Liver (tissue), 9 donors: ENCODE results near the gene C10orf105. TPM values are rescaled to one million over a fixed set of nuclear protein-coding genes. Genes with fewer than 3 reads are reported as not detected.

Source experiments
- DNase-seq: peaks from one replicate; pipeline ENCODE4 v3.0.0-alpha.2; 2017; ENCODE audit warnings: low spot score
- H3K27ac ChIP-seq, 2 donors: one replicate each; pipeline ENCODE4 v1.7.0; 2013; ENCODE audit warnings: inconsistent platforms in 2 of 2, low read length in 2 of 2, control low read depth in 1 of 2, low read depth in 1 of 2, mild to moderate bottlenecking in 1 of 2
- H3K27me3 ChIP-seq, 4 donors: one replicate each; pipeline versions ENCODE4 v1.6.1 to v1.7.0; 2013; ENCODE audit warnings: low read length in 3 of 4, inconsistent platforms in 1 of 4, mild to moderate bottlenecking in 1 of 4, moderate library complexity in 1 of 4; ENCODE audit not compliant: control insufficient read depth in 4 of 4, insufficient read depth in 4 of 4
- H3K36me3 ChIP-seq, 4 donors: one replicate each; pipeline versions ENCODE4 v1.6.1 to v1.7.0; 2013; ENCODE audit warnings: low read length in 3 of 4, mild to moderate bottlenecking in 3 of 4, low read depth in 1 of 4, moderate library complexity in 1 of 4; ENCODE audit not compliant: control insufficient read depth in 4 of 4, insufficient read depth in 3 of 4
- H3K4me1 ChIP-seq, 4 donors: one replicate each; pipeline versions ENCODE4 v1.6.1 to v1.7.0; 2013; ENCODE audit warnings: low read length in 3 of 4, mild to moderate bottlenecking in 3 of 4, moderate library complexity in 1 of 4; ENCODE audit not compliant: control insufficient read depth in 4 of 4, insufficient read depth in 4 of 4
- H3K4me3 ChIP-seq, 3 donors: one replicate each; pipeline versions ENCODE4 v1.6.1 to v1.7.0; 2013; ENCODE audit warnings: low read length in 3 of 3, control low read depth in 1 of 3, low read depth in 1 of 3, mild to moderate bottlenecking in 1 of 3
- H3K9ac ChIP-seq, 2 donors: one replicate each; pipeline ENCODE4 v1.7.0; 2013; ENCODE audit warnings: low read length in 2 of 2, mild to moderate bottlenecking in 2 of 2, moderate library complexity in 2 of 2, control low read depth in 1 of 2, low read depth in 1 of 2
- H3K9me3 ChIP-seq, 4 donors: one replicate each; pipeline versions ENCODE4 v1.6.1 to v1.7.0; 2013; ENCODE audit warnings: low read length in 3 of 4; ENCODE audit not compliant: control insufficient read depth in 4 of 4
- ATF3 ChIP-seq: IDR thresholded peaks from 2 replicates; pipeline ENCODE4 v1.6.1; 2016; ENCODE audit warnings: antibody characterized with exemption
- CTCF ChIP-seq: fragments of 150-350 bp; IDR thresholded peaks from 2 replicates; pipeline ENCODE4 v1.5.1; 2017; ENCODE audit warnings: improper control_type of control experiment, low read depth, low read length; ENCODE audit not compliant: missing input control
- FOXA2 ChIP-seq: IDR thresholded peaks from 2 replicates; pipeline ENCODE4 v1.6.1; 2016; ENCODE audit warnings: antibody characterized with exemption
- GABPA ChIP-seq, 2 donors: IDR thresholded peaks in 1 of 2; conservative IDR thresholded peaks in 1 of 2; 2 replicates each; pipeline ENCODE4 v1.6.1; 2016; ENCODE audit warnings: antibody characterized with exemption in 2 of 2, mild to moderate bottlenecking in 1 of 2, moderate library complexity in 1 of 2
- HNF4A ChIP-seq, 2 donors: conservative IDR thresholded peaks; 2 replicates each; pipeline ENCODE4 v1.6.1; 2016; ENCODE audit warnings: antibody characterized with exemption in 2 of 2, mild to moderate bottlenecking in 2 of 2
- HNF4G ChIP-seq: IDR thresholded peaks from 2 replicates; pipeline ENCODE4 v1.6.1; 2016; ENCODE audit warnings: antibody characterized with exemption
- JUND ChIP-seq, 2 donors: IDR thresholded peaks; 2 replicates each; pipeline ENCODE4 v1.6.1; 2016; ENCODE audit warnings: antibody characterized with exemption in 2 of 2
- NR2F2 ChIP-seq: IDR thresholded peaks from 2 replicates; pipeline ENCODE4 v1.6.1; 2016; ENCODE audit warnings: antibody characterized with exemption
- RAD21 ChIP-seq, 2 donors: IDR thresholded peaks; 2 replicates each; pipeline ENCODE4 v1.6.1; 2016; ENCODE audit warnings: antibody characterized with exemption in 2 of 2, mild to moderate bottlenecking in 2 of 2
- RXRA ChIP-seq, 2 donors: IDR thresholded peaks; 2 replicates each; pipeline ENCODE4 v1.6.1; 2017 to 2018; ENCODE audit warnings: antibody characterized with exemption in 2 of 2, mild to moderate bottlenecking in 1 of 2
- SP1 ChIP-seq: IDR thresholded peaks from 2 replicates; pipeline ENCODE4 v1.6.1; 2018; ENCODE audit warnings: antibody characterized with exemption, mild to moderate bottlenecking
- TAF1 ChIP-seq: conservative IDR thresholded peaks from 2 replicates; pipeline ENCODE4 v1.6.1; 2016; ENCODE audit warnings: antibody characterized with exemption, mild to moderate bottlenecking
- YY1 ChIP-seq: IDR thresholded peaks from 2 replicates; pipeline ENCODE4 v1.6.1; 2016; ENCODE audit warnings: antibody characterized with exemption, mild to moderate bottlenecking
- ZBTB33 ChIP-seq: IDR thresholded peaks from 2 replicates; pipeline ENCODE4 v1.6.1; 2016; ENCODE audit warnings: antibody characterized with exemption
- WGBS: extraction: QIAGEN DNeasy Blood & Tissue Kit; methylation state at CpG from one replicate; pipeline ENCODE4 v1.1.7; 2013; 5-methylcytosine and 5-hydroxymethylcytosine counted together
- polyA plus RNA-seq, 2 donors: library from polyadenylated mRNA; stranded (reverse) in 1 of 2; unstranded in 1 of 2; fragments of 200-250 nt in 1 of 2; fragments of >200 nt in 1 of 2; fragmentation: Nextera tagmentation in 1 of 2; extraction: Ambion mirVana in 1 of 2; gene quantifications; one replicate each; pipeline versions ENCODE4 v1.2.1 to v1.2.3, GENCODE V29; 2013 to 2015
- total RNA-seq, 2 donors: library from RNA; depleted of rRNA; stranded (reverse); fragments of >200 nt; gene quantifications; one replicate each; pipeline ENCODE4 v1.2.3, GENCODE V29; 2014
- TF ChIP-seq, protein P1 (sequence below): IDR thresholded peaks from 2 replicates; pipeline ENCODE4 v1.6.1; 2016; ENCODE audit warnings: antibody characterized with exemption, mild to moderate bottlenecking
- donor health status: healthy.
- donor health status: healthy.
- donor health status: healthy.
- donor health status: healthy.
- donor health status: healthy.

Gene C10orf105
- total and polyA plus RNA-seq, 4 donors, result under 0.01 to 0.07 TPM; not detected in 2

GRCh38 chr10:71703577-71703976, 16.0 kb downstream of the C10orf105 start:
- Histone ChIP-seq H3K27me3 (no peaks in the 10 kb centered on the region), H3K4me3 (no peak overlapping the region), H3K9me3 (no peaks in the 10 kb centered on the region), H3K4me1 (no peaks in the 10 kb centered on the region), H3K9ac (no peak overlapping the region), H3K36me3 (no peaks in the 10 kb centered on the region), H3K27ac (no peak overlapping the region)
- no peak for DNase-seq
- 88% methylated on average over 11 of the region's 11 CpGs for WGBS
- no peak for TF ChIP-seq JUND (IDR thresholded peaks at IDR 0.05)
- TF ChIP-seq YY1, result no peak
- no peak for TF ChIP-seq TAF1
- TF ChIP-seq, protein P1, sequence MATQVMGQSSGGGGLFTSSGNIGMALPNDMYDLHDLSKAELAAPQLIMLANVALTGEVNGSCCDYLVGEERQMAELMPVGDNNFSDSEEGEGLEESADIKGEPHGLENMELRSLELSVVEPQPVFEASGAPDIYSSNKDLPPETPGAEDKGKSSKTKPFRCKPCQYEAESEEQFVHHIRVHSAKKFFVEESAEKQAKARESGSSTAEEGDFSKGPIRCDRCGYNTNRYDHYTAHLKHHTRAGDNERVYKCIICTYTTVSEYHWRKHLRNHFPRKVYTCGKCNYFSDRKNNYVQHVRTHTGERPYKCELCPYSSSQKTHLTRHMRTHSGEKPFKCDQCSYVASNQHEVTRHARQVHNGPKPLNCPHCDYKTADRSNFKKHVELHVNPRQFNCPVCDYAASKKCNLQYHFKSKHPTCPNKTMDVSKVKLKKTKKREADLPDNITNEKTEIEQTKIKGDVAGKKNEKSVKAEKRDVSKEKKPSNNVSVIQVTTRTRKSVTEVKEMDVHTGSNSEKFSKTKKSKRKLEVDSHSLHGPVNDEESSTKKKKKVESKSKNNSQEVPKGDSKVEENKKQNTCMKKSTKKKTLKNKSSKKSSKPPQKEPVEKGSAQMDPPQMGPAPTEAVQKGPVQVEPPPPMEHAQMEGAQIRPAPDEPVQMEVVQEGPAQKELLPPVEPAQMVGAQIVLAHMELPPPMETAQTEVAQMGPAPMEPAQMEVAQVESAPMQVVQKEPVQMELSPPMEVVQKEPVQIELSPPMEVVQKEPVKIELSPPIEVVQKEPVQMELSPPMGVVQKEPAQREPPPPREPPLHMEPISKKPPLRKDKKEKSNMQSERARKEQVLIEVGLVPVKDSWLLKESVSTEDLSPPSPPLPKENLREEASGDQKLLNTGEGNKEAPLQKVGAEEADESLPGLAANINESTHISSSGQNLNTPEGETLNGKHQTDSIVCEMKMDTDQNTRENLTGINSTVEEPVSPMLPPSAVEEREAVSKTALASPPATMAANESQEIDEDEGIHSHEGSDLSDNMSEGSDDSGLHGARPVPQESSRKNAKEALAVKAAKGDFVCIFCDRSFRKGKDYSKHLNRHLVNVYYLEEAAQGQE, result no peak
- no peak for TF ChIP-seq RXRA (IDR thresholded peaks at IDR 0.05)
- no peak for TF ChIP-seq HNF4A (conservative IDR thresholded peaks at IDR 0.05)
- no peak for TF ChIP-seq NR2F2
- no peak for TF ChIP-seq FOXA2
- TF ChIP-seq RAD21 (IDR thresholded peaks at IDR 0.05), result no peak
- TF ChIP-seq CTCF, result no peak
- TF ChIP-seq ZBTB33, result no peak
- no peak for TF ChIP-seq ATF3
- no peak for TF ChIP-seq GABPA (IDR thresholded peaks at IDR 0.05 in 1 of 2, conservative IDR thresholded peaks at IDR 0.05 in 1 of 2)
- no peak for TF ChIP-seq HNF4G
- TF ChIP-seq SP1, result no peak

DNA sequence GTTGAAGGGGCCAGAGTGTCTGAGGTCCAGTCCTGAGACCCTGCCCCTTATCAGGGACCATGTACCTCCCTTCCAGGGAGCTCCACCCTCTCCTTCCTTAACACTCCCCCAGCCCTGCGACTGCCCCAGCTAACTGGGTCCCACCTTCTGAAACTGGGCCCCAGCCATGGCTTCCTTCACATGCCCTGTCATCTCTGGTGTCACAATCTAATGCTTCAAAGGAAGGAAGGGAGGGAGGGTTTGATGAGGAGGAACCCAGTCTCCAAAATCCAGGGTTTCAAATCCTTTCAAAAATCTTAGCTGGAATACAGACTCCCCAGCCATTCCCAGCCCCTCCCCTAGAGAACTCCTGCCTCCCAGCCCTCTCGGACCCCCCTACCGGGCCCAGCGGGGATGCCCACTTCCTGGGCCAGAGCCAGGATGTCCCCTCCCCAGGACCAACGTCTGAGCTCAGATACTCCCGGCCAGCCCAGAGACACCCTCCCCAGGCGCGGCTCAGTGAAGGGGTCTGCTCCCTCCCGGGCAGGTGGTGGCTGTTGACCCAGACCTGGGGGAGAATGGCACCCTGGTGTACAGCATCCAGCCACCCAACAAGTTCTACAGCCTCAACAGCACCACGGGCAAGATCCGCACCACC, 18.0 kb downstream of the C10orf105 start:
- Histone ChIP-seq H3K27me3 (no peaks in the 10 kb centered on the region), H3K4me3 (no peak overlapping the region), H3K36me3 (no peaks in the 10 kb centered on the region), H3K9ac (no peak overlapping the region), H3K9me3 (no peaks in the 10 kb centered on the region), H3K4me1 (no peaks in the 10 kb centered on the region), H3K27ac (no peak overlapping the region)
- TF ChIP-seq NR2F2 (no peak), SP1 (no peak), ATF3 (no peak), CTCF (no peak), YY1 (no peak), JUND (IDR thresholded peaks at IDR 0.05) (no peak)
- 83% methylated on average over 11 of the region's 11 CpGs for WGBS
- DNase-seq, result no peak
